K562 (cell line): ENCODE measurements around the gene NAA38. TPM values are rescaled to one million over a fixed set of nuclear protein-coding genes. Genes with fewer than 3 reads are reported as not detected.

Experiments
- BRD9 ChIP-seq: fragments of 450-650 bp; IDR thresholded peaks from 2 replicates; pipeline ENCODE4 v1.6.1; 2018; ENCODE audit warnings: low read depth; ENCODE audit not compliant: partially characterized antibody
- CBX2 ChIP-seq: fragments of 200-600 bp; sonication (generic); IDR thresholded peaks from one replicate; pipeline ENCODE4 v1.6.1; 2012; ENCODE audit warnings: mild to moderate bottlenecking, low read length, inconsistent platforms; ENCODE audit not compliant: insufficient read depth, poor library complexity, severe bottlenecking
- CBX8 ChIP-seq: fragments of 200-600 bp; sonication (generic); IDR thresholded peaks from 2 replicates; pipeline ENCODE4 v1.6.1; 2012; ENCODE audit warnings: borderline replicate concordance, mixed run types, low read depth, mild to moderate bottlenecking, moderate library complexity, mixed read lengths, low read length, control low read depth, inconsistent platforms; ENCODE audit not compliant: poor library complexity, severe bottlenecking; ENCODE audit errors: extremely low read depth
- HCFC1 ChIP-seq: IDR thresholded peaks from 2 replicates; pipeline ENCODE4 v1.6.1; 2012; ENCODE audit warnings: low read depth, low read length, improper control_type of control experiment
- JUND ChIP-seq, 2 experiments: IDR thresholded peaks; 2 replicates in 1 of 2; 3 replicates in 1 of 2; pipeline ENCODE4 v1.6.1; 2011; ENCODE audit warnings: borderline replicate concordance in 2 of 2, low read depth in 2 of 2, low read length in 2 of 2, improper control_type of control experiment in 1 of 2, missing biosample characterization in 1 of 2, missing genetic modification characterization in 1 of 2, missing genetic modification reagents in 1 of 2
- MAFG ChIP-seq: fragments of 450-650 bp; conservative IDR thresholded peaks from 2 replicates; pipeline ENCODE4 v1.6.1; 2016; ENCODE audit warnings: missing genetic modification characterization, missing compliant biosample characterization
- MEIS2 ChIP-seq: fragments of 450-650 bp; IDR thresholded peaks from 2 replicates; pipeline ENCODE4 v1.6.1; 2014; ENCODE audit warnings: mild to moderate bottlenecking; ENCODE audit not compliant: partially characterized antibody
- PKNOX1 ChIP-seq: fragments of 450-650 bp; IDR thresholded peaks from 2 replicates; pipeline ENCODE4 v1.6.1; 2016
- polyA plus RNA-seq, 8 experiments: library from polyadenylated mRNA; depleted of rRNA in 4 of 8; stranded (reverse) in 5 of 8; unstranded in 3 of 8; fragments of >200 nt; fragmentation: Nextera tagmentation in 2 of 8; fragmentation: Illumina TruSeq in 1 of 8; extraction: Ambion mirVana in 2 of 8; extraction: Trizol in 1 of 8; gene quantifications; 2 replicates each; pipeline versions ENCODE4 v1.2.1 to v1.2.3, GENCODE V29; 2011 to 2014; ENCODE audit warnings: inconsistent platforms in 1 of 8, missing spikeins in 1 of 8
- total RNA-seq, 7 experiments: library from RNA; depleted of rRNA in 6 of 7; stranded (reverse); fragments of >200 nt in 6 of 7; fragmentation: Illumina TruSeq in 2 of 7; extraction: Trizol in 2 of 7; gene quantifications; 2 replicates each; pipeline versions ENCODE4 v1.2.1 to v1.2.3, GENCODE V29; 2011 to 2021; ENCODE audit warnings: low replicate concordance in 1 of 7
- TF ChIP-seq, protein P1 (sequence below): fragments of 450-650 bp; IDR thresholded peaks from 2 replicates; pipeline ENCODE4 v1.6.1; 2016; ENCODE audit warnings: mild to moderate bottlenecking, moderate library complexity
- TF ChIP-seq, protein P2 (sequence below), 2 experiments: fragments of 450-650 bp; conservative IDR thresholded peaks; 2 replicates each; pipeline ENCODE4 v1.6.1; 2017; ENCODE audit warnings: mild to moderate bottlenecking in 2 of 2, moderate library complexity in 2 of 2

The NAA38 gene
- total and polyA plus RNA-seq, 9 of the 15 experiments (the other 6 are each of a cell fraction or from before 2014, with no cell fraction given) = 16.4 to 99.8 (median 57.3) TPM

DNA sequence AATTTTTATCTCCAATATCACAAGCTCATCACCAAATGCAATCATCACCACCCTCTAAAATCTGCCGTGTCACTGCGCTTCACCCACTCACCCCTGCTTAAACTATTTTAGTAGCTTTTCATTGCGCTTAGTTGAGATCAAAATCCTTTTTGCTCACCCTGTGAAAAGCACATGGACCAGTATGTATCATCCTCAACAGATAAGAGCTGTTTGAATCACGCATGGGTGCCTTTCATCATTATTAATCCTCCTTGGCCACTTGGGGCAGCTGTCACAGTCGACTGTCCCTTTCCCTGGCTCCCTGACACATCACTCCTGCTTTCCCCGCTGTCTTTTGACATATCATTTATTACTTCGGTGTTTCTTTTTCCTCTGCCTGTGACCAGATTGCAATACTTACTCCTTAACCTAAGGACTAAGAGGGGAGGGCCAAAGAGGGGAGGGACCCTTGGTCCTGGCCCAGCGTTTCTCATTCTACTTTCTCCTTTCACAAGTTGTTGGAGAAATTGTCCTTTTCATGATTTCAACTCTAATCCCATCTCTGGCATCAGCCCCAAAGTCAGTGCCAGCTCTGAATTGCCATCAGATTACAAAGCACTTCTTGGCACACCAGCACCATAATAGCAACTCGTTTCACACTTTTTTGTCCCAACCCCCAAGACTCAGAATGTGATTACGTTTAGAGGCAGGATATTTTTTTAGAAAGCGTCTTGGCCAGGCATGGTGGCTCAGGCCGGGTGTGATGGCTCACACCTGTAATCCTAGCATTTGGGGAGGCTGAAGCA is 32.0 kb downstream of the NAA38 start (continued):
- TF ChIP-seq, protein P1, sequence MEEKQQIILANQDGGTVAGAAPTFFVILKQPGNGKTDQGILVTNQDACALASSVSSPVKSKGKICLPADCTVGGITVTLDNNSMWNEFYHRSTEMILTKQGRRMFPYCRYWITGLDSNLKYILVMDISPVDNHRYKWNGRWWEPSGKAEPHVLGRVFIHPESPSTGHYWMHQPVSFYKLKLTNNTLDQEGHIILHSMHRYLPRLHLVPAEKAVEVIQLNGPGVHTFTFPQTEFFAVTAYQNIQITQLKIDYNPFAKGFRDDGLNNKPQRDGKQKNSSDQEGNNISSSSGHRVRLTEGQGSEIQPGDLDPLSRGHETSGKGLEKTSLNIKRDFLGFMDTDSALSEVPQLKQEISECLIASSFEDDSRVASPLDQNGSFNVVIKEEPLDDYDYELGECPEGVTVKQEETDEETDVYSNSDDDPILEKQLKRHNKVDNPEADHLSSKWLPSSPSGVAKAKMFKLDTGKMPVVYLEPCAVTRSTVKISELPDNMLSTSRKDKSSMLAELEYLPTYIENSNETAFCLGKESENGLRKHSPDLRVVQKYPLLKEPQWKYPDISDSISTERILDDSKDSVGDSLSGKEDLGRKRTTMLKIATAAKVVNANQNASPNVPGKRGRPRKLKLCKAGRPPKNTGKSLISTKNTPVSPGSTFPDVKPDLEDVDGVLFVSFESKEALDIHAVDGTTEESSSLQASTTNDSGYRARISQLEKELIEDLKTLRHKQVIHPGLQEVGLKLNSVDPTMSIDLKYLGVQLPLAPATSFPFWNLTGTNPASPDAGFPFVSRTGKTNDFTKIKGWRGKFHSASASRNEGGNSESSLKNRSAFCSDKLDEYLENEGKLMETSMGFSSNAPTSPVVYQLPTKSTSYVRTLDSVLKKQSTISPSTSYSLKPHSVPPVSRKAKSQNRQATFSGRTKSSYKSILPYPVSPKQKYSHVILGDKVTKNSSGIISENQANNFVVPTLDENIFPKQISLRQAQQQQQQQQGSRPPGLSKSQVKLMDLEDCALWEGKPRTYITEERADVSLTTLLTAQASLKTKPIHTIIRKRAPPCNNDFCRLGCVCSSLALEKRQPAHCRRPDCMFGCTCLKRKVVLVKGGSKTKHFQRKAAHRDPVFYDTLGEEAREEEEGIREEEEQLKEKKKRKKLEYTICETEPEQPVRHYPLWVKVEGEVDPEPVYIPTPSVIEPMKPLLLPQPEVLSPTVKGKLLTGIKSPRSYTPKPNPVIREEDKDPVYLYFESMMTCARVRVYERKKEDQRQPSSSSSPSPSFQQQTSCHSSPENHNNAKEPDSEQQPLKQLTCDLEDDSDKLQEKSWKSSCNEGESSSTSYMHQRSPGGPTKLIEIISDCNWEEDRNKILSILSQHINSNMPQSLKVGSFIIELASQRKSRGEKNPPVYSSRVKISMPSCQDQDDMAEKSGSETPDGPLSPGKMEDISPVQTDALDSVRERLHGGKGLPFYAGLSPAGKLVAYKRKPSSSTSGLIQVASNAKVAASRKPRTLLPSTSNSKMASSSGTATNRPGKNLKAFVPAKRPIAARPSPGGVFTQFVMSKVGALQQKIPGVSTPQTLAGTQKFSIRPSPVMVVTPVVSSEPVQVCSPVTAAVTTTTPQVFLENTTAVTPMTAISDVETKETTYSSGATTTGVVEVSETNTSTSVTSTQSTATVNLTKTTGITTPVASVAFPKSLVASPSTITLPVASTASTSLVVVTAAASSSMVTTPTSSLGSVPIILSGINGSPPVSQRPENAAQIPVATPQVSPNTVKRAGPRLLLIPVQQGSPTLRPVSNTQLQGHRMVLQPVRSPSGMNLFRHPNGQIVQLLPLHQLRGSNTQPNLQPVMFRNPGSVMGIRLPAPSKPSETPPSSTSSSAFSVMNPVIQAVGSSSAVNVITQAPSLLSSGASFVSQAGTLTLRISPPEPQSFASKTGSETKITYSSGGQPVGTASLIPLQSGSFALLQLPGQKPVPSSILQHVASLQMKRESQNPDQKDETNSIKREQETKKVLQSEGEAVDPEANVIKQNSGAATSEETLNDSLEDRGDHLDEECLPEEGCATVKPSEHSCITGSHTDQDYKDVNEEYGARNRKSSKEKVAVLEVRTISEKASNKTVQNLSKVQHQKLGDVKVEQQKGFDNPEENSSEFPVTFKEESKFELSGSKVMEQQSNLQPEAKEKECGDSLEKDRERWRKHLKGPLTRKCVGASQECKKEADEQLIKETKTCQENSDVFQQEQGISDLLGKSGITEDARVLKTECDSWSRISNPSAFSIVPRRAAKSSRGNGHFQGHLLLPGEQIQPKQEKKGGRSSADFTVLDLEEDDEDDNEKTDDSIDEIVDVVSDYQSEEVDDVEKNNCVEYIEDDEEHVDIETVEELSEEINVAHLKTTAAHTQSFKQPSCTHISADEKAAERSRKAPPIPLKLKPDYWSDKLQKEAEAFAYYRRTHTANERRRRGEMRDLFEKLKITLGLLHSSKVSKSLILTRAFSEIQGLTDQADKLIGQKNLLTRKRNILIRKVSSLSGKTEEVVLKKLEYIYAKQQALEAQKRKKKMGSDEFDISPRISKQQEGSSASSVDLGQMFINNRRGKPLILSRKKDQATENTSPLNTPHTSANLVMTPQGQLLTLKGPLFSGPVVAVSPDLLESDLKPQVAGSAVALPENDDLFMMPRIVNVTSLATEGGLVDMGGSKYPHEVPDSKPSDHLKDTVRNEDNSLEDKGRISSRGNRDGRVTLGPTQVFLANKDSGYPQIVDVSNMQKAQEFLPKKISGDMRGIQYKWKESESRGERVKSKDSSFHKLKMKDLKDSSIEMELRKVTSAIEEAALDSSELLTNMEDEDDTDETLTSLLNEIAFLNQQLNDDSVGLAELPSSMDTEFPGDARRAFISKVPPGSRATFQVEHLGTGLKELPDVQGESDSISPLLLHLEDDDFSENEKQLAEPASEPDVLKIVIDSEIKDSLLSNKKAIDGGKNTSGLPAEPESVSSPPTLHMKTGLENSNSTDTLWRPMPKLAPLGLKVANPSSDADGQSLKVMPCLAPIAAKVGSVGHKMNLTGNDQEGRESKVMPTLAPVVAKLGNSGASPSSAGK = no peak
- TF ChIP-seq, protein P2, sequence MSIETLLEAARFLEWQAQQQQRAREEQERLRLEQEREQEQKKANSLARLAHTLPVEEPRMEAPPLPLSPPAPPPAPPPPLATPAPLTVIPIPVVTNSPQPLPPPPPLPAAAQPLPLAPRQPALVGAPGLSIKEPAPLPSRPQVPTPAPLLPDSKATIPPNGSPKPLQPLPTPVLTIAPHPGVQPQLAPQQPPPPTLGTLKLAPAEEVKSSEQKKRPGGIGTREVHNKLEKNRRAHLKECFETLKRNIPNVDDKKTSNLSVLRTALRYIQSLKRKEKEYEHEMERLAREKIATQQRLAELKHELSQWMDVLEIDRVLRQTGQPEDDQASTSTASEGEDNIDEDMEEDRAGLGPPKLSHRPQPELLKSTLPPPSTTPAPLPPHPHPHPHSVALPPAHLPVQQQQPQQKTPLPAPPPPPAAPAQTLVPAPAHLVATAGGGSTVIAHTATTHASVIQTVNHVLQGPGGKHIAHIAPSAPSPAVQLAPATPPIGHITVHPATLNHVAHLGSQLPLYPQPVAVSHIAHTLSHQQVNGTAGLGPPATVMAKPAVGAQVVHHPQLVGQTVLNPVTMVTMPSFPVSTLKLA (conservative IDR thresholded peaks at IDR 0.05) = peak; percentile 41 to 55; a peak in 2 of 4 replicates
- no peak for TF ChIP-seq CBX8
- no peak for TF ChIP-seq HCFC1
- peak; percentile 37; the same call in 1 of the 2 replicates for TF ChIP-seq JUND (IDR thresholded peaks at IDR 0.05; ENCODE audit: borderline replicate concordance, low read depth, low read length)
- TF ChIP-seq JUND (tag; IDR thresholded peaks at IDR 0.05; ENCODE audit: borderline replicate concordance, low read depth, low read length) = no peak
- peak; percentile 37 for TF ChIP-seq MEIS2
- peak; percentile 22; the same call in 1 of the 2 replicates for TF ChIP-seq MAFG
- TF ChIP-seq PKNOX1 = 0 out of 2 replicates have a peak, but pooled peaks have one; percentile 34
- TF ChIP-seq CBX2 = no peak
- TF ChIP-seq BRD9 = no peak
